NCI-H446 (cell line): Measurements from ENCODE around the gene SV2B.
"Not testable (repeated sequence)": the region's sequence is repeated elsewhere in the genome, so short reads cannot be mapped to it uniquely, and the experiment has no call there.

Source experiments
- DNase-seq, 2 experiments: peaks; one replicate each; lab custom pipeline; 2025; lab: John Stamatoyannopoulos, UW

The SV2B gene

DNA sequence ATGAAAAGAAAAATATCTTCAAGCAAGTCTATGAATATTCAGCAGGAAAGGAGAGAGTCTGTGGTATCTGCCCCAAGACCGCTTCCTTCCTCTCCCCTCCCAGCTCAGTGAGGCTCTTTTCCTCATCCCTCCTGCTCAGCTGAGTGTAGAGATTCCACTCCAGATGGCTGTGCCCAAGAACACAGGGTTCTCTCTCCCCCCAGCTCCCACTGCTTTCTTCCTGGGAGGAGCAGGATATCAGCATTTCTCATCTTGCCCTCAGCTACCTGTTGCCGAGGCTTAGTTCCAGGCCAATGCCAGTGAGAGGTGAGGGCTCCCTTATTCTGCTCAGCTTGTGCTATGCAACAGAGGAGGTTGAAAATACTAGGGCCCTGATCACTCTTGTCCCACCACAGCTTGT is 211.9 kb downstream of the SV2B start:
- no peak for DNase-seq

DNA sequence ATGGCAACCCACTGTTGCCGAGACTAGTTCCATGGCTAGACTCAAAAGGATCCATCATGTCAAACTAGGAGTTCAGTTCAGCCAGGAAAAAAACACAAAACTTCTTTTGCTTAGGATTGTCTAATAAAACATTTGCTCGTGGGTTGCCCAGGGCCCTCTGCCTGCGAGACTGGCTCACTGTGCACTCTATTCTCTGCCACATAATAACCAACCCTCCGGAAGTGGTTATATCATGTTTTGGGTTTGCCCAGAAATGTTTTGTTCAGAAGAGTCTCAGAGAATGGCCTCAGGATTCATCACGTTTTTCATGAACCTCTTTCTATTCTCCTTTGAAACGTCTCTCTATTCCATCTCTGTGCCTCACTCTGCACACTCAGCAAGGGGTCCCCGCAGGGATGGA is 216.1 kb downstream of the SV2B start:
- DNase-seq = no peak

DNA sequence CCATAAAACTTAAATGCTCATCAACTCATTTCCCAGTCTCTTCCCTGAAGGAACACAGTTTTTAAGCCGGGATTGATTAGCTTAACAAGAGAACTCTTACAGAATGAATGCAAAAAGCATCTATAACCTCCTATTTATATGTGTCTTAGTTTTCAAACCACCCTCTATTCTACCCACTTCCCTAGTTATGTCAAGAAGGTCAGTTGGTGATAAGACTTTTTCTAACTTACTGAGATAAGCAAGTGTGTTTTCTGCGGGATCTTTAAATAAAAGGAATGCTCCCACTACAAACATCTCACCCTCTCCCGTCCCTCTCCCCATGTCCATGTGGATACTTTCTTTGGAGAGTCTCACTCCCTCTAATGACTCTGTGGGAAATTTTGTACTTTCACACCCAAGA is 218.5 kb downstream of the SV2B start:
- DNase-seq = no peak

DNA sequence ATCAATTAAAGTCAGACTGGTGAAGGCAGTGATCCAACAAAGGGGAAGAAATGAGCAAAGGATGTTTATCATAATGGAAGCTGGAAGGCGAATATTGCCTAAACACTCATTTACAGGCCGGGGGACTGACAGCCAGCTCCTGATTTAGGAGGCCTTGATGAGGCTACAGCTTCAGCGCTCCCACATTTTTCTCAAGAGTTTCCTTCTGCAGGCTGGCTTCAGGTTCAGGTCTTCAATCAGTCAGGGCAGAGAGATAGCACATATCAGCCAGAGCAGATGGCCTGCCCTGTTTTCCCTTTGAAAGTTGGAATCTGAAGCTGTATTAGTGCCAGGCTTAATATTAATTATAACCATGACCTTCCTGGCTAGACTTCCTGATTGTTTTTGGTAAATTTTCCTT is 218.9 kb downstream of the SV2B start:
- DNase-seq = peak in 1 of 2 experiments; percentile 19

DNA sequence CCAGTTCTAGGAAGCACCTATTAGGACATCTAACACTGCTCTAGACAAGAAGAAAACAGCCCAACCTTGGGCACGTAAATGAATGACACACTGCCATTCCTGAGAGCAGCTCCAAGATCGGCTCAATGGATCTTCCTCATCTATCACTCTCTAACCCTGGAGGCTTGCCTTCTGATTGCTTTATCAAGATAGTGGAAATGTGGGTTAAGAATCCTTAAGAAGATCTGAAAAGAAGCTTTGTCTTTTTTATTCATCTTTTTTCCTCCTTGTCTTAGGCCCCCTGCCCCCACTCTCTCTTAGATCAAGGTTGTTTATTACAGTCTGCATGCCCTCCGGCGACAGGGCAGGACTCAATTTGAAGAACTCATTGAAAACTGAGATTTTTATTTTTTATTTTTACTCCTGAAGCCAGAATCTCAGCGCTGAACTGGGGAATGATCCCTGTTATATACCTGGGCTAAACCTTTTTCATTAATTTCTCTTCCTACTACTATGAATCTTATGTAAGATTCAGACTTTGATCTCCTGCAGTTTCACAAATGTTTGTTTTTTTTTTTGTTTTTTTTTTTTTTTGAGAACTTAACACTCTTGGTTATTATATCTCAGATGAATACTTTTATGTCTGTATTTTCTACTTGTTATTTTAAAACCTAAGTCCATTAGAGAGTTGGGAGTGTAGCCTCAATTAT is 219.5 kb downstream of the SV2B start:
- DNase-seq = peak in 1 of 2 experiments; percentile 19

DNA sequence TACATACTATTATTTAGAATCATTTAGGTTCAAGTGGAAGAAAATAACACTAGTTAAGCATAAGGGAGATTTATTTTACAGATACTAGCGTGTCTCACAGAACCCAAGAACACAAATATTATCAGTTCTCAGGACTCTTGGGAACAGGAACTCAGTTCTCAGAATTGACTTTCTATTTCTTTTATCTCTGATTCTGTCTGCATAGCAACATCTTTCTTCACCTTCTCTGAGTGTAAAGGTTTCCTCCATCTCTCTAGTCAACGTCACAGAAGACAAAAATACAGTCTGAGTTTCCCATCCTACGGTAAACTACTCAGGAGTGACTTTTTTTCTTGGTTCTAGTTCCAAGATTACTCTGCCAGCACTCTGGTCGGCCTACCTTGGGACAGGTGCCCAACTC is 220.0 kb downstream of the SV2B start:
- DNase-seq = no peak

DNA sequence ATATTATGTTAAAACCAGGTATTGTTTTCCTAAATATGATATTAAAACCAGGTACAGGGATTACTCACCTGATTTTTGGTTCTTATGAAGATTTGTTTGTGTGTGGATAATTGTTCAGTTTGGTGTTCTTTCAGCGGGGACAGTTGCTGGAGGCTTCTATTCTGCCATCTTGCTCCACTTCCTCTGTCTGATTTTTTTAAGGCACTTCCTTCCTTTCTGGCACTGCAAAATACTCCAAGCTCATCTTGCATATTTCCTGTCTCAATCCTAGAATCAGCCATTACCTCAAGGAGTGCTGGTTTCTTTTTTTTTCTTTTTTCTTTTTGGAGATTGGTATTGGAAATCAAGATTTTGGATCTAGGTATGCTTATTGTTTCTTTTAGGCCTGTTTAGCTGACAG is 229.9 kb downstream of the SV2B start:
- no peak for DNase-seq

DNA sequence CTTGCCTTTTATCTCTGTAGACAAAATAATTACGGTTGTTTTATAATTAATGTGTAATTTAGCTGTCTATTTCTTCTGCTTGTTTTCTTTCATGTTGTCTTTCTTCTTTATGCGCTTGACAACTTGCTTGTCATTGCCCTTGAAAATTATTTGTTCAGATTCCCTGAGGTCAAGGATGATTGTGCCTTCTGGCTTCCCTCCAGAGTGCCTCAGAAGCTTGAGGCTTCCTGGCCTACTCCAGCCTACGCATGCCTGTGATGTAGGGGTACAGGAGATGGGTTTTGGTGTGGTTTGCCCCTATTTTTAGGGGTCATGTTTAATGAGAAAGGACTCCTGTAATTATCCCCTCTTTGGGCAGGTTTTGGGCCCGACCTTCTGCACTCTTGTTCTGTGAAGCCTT is 231.5 kb downstream of the SV2B start:
- no peak for DNase-seq

DNA sequence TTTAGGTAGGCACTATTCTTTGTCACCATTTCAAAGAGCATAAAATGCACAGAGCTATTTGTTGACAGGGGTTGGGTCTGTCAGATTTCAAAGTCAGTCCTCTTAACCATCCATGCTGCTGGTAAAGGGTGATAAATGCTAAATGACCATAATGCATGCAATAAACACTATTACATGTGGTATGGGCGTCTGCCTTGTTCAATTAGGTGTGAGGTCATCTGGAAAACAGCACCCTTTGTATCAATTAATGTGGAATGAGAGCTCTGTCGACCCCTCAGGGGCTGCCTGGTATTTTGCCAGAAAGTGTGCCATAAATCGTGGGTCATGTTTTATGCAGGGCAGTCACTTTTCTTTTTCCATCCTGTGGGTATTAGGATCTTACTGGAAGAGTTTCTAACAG is 235.6 kb downstream of the SV2B start:
- no peak for DNase-seq

DNA sequence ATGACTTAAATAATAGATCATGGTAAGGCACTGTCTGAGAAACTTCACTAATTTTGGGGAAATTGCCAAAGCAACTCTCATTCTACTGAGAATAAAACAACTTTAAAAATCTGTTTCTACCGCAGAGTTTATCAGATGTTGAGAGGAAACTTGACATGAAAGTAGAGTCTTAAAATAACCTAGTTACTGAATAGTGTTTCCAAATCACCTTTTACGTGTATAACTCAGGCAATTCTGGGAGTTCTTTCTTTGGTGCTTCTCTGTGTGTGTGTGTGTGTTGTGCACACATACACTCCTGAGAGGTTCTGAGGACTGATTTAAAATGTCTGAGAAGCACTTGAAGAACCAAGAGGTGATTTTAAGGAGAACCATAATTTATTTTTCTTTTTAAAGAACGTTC is 236.6 kb downstream of the SV2B start:
- DNase-seq = no peak

DNA sequence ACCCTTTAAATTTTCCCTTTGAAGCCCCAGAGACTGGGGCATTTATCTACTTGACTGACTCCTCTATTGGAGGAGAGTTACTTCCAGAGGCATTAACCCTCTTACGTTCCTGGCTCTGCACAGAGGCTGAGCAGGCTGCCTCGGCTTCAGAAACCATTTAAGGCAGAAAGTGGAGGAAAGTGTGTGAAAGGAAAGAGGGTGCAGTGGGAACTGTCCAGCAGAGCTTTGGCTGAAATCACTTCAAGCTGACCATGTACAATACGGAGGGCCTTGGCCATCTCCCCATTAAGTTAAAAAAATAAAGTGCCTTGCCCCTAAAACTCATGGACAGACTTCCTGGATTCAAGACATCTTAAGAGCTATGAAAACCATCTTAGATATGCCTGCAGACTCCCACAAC is 238.7 kb downstream of the SV2B start:
- DNase-seq = no peak

DNA sequence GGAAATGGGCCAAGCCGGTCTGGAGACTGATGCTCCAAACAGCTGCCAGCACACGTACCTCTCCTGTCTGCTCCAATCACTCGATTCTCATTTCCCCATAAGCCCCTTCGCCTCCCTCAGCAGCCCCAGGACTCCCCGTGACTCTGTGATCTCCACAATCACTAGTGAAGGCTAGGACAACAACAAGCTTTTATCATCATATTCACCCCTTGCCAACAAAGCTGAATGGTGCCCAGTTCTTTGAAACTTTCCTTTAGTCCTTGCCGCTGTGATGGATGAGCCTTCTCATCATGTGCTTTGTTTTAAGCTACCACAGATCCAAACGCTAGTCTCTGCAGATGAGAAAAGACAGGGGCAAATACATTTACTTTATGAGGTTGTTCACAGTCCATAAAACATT is 242.0 kb downstream of the SV2B start:
- no peak for DNase-seq

DNA sequence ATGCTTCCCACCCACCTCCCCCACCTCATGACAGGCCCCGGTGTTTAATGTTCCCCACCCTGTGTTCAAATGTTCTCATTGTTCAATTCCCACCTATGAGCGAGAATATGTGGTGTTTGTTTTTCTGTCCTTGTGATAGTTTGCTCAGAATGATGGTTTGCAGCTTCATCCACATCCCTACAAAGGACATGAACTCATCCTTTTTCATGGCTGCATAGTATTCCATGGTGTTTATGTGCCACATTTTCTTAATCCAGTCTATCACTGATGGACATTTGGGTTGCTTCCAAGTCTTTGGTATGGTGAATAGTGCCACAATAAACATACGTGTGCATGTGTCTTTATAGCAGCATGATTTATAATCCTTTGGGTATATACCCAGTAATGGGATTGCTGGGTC is 244.9 kb downstream of the SV2B start:
- not testable (repeated sequence) for DNase-seq

DNA sequence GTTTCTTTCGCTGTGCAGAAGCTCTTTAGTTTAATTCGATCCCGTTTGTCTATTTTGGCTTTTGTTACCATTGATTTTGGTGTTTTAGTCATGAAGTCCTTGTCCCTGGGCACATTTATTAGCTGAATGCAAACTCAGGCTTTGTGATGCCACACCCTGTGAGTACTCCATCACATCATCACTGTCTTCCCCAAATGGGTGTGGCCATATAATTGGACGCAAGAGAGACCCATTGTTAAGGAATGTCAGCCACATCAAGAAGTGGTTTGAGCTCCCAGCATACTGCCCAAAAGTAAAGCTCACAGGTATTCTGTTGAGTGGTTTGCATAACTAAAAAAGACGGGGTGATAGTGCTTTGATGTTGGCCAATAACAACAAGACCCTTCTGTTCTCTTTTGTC is 245.7 kb downstream of the SV2B start:
- no peak for DNase-seq

DNA sequence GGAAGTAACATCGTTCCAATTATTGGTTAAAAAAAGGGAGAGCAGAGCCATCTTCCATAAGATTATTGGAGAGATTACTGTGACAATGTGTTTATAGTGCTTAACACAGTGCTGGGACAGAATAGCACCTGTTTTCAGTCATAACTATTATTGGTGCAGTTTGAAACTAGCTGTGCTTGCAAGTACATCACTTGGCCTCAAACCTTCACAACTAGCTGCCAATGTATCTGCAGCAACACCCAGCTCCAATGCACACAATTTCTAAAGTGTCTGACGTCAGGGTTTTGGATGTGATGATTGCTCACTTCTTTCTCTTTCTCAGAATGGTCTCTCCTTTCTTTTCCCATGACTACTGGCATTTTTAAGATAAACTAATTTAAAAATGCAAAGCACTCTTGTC is 246.2 kb downstream of the SV2B start:
- no peak for DNase-seq

DNA sequence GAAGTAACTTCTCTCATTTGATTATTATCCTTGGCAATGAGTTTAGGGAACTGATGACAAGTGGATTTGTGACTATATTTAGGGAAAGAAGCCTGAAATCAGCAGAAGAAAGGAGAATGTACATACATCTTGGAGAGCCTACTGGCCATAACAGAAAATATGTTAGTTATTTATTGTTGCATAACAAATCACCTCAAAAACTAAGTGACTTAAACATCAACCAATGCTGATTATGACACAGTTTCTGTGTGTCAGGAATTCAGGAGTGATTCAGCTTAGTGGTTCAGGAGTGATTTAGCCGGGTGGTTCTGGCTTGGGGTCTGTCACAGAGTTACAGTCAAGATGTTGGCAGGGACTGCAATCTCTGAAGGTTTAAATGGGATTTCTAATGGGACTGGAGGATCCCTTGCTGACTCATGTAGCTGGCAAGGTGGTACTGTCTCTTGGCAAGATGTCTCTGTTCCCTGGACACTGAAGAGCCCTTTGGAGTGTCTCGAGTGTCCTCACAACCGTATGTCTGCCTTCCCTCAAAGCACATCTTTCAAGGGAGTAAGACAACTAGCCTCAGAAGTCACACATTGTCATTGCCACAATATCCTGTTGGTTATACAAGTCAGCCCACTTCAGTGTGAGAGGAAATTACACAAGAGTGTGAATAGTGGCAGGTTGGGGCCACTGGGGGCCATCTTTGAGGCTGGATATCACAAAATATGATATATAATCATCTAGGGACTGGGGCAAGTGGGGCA is 248.9 kb downstream of the SV2B start:
- peak; percentile 28 to 75 for DNase-seq
